WERI-Rb-1 (cell line): Measurements from ENCODE around the gene ROR1.

Source experiments
- DNase-seq: peaks from one replicate; pipeline ENCODE4 v3.0.0-alpha.2; 2020
- H3K27ac ChIP-seq: fragments of 250-450 bp; sonication (Bioruptor Pico); 2 replicates; pipeline ENCODE4 v1.5.1; 2020; ENCODE audit warnings: mild to moderate bottlenecking, moderate library complexity
- H3K27me3 ChIP-seq: fragments of 250-450 bp; sonication (Bioruptor Pico); 2 replicates; pipeline ENCODE4 v1.5.1; 2021; ENCODE audit warnings: mild to moderate bottlenecking, low read depth, moderate library complexity; ENCODE audit not compliant: insufficient read depth, severe bottlenecking
- H3K36me3 ChIP-seq: fragments of 250-450 bp; sonication (Bioruptor Pico); 2 replicates; pipeline ENCODE4 v1.5.1; 2020; ENCODE audit warnings: mild to moderate bottlenecking, moderate library complexity
- H3K4me3 ChIP-seq: 2 replicates; pipeline ENCODE4 v1.5.1; 2011; ENCODE audit warnings: low read depth, mild to moderate bottlenecking, control low read depth, low read length
- H3K9me3 ChIP-seq: fragments of 250-450 bp; sonication (Bioruptor Pico); 2 replicates; pipeline ENCODE4 v1.5.1; 2021; ENCODE audit warnings: mild to moderate bottlenecking, moderate library complexity; ENCODE audit not compliant: severe bottlenecking
- TF ChIP-seq, protein P1 (sequence below): IDR thresholded peaks from 2 replicates; pipeline ENCODE4 v1.5.1; 2011; ENCODE audit warnings: low read depth, mild to moderate bottlenecking, control low read depth, inconsistent platforms, low read length

ROR1 gene

DNA sequence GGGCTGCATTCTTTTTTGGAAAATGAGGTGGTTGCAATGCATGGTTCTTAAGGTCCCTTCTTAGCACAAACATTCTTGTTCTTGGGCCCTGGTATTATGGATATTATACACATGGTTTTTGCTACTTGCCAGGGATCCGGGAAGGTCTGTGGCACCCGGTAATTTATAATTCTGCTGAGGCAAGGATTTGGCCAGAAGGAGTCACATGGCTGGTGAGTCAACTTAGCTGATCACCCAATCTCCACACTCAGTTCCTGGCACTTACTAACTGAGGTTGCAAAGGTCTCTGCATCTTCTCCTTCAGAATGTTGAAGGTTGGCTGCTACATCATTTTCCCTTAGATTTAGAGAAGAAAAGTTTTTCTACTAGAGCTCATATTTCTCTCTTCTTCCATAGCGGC, 112.5 kb downstream of the ROR1 start:
- Histone ChIP-seq H3K9me3 (no peaks in the 10 kb centered on the region), H3K36me3 (no peaks in the 10 kb centered on the region), H3K27ac (no peak overlapping the region), H3K4me3 (no peak overlapping the region), H3K27me3 (no peaks in the 10 kb centered on the region)
- TF ChIP-seq, protein P1, sequence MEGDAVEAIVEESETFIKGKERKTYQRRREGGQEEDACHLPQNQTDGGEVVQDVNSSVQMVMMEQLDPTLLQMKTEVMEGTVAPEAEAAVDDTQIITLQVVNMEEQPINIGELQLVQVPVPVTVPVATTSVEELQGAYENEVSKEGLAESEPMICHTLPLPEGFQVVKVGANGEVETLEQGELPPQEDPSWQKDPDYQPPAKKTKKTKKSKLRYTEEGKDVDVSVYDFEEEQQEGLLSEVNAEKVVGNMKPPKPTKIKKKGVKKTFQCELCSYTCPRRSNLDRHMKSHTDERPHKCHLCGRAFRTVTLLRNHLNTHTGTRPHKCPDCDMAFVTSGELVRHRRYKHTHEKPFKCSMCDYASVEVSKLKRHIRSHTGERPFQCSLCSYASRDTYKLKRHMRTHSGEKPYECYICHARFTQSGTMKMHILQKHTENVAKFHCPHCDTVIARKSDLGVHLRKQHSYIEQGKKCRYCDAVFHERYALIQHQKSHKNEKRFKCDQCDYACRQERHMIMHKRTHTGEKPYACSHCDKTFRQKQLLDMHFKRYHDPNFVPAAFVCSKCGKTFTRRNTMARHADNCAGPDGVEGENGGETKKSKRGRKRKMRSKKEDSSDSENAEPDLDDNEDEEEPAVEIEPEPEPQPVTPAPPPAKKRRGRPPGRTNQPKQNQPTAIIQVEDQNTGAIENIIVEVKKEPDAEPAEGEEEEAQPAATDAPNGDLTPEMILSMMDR, result no peak
- DNase-seq, result no peak

DNA sequence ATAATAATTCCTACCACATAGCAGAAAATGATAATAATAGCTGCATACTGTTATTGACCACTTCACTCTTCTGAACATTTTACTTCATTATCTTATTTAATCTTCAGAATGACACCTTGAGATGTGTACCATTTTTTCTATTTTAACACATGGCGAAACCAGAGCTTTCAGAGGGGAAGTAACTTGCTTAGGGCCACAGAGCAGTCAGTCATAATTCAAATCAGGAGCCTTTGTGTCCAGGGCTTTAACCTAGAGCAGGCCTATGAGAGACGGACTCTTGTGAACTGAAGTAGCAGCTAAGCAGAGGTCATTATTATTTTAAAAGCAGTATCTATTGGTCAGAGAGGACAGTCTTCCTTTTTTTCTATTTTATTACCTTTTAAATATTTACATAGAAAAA, 114.0 kb downstream of the ROR1 start:
- Histone ChIP-seq H3K27me3 (no peaks in the 10 kb centered on the region), H3K27ac (no peak overlapping the region), H3K9me3 (no peaks in the 10 kb centered on the region), H3K36me3 (no peaks in the 10 kb centered on the region), H3K4me3 (no peak overlapping the region)
- TF ChIP-seq, protein P1, result no peak
- no peak for DNase-seq

DNA sequence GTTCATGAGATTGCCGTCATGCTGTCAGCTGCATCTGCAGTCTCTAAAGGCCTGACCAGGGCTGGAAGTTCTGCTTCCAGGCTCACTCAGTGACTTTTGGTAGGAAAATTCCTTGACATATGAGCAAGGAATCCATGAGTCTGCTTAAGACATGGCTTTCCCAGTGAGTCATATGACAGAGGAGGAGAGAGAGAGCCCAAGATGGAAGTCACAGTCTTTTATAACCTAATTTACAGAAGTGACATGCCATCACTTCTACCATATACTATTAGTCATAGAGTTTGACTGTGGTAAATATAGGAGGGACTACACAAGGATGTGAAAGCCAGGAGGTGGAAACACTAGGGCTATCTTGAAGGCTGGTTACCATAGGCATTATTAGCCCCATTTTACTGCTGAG, 115.2 kb downstream of the ROR1 start:
- Histone ChIP-seq H3K27ac (no peak overlapping the region), H3K4me3 (no peak overlapping the region), H3K9me3 (no peaks in the 10 kb centered on the region), H3K36me3 (no peaks in the 10 kb centered on the region), H3K27me3 (no peaks in the 10 kb centered on the region)
- TF ChIP-seq, protein P1, result no peak
- DNase-seq, result no peak

DNA sequence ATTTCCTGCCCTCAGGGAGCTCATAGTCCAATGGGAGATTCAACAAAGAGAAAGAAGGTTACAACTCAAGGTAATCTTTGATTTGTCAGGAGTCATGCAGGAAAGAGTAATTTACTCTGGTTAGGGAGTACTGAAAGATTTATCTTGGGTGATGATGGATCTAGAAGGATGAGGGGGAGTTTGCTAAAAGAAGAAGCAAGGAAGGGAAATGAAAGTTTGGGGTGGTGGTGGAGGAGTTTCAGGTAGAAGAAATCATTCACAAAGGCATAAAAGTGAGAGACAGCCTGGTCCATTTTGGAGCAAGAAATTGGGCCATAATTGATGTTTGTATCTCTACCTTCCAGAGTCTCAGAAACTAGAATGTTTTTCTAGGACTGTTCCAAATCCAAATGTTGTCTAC, 116.7 kb downstream of the ROR1 start:
- Histone ChIP-seq H3K27ac (no peak overlapping the region), H3K4me3 (no peak overlapping the region), H3K36me3 (no peaks in the 10 kb centered on the region), H3K27me3 (no peaks in the 10 kb centered on the region), H3K9me3 (no peaks in the 10 kb centered on the region)
- TF ChIP-seq, protein P1, result no peak
- no peak for DNase-seq

DNA sequence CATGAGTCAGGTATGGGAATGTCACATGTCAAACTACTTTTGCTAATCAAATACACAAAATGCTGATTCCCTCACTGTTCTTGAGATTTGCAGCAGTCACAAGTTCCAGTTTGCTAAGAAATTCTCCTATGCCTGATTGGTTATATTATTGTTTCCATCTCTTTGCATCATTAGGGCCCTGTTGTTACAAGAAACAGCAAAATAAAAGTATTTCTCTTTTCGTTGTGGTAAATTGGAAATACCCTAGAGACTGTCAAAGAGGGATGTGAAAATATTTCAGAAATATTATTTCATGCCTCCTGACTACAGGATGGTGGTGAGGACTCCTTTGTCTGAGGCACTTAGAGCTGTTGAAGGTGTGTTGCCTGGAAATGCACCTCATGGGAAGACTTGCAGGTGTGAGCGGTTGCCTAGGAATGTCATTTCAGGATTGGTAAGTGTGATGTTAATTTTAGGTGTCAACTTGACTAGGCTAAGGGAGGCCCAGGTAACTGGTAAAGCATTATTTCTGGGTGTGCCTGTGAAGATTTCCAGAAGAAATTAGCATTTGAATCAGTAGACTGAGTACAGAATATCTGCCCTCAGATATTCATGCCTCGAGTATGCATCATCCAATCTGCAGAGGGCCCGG, 117.4 kb downstream of the ROR1 start:
- TF ChIP-seq, protein P1, result no peak

More for the DNA sequence above, 117.4 kb downstream of the ROR1 start:
- Histone ChIP-seq H3K4me3 (no peak overlapping the region), H3K27ac (no peak overlapping the region), H3K36me3 (no peaks in the 10 kb centered on the region), H3K27me3 (no peaks in the 10 kb centered on the region), H3K9me3 (no peaks in the 10 kb centered on the region)
- DNase-seq, result no peak
